GM12891 (cell line): ENCODE results near the gene EXOC4.

Source experiments
- PAX5 ChIP-seq: IDR thresholded peaks from 2 replicates; pipeline ENCODE4 v1.6.1; 2011; ENCODE audit warnings: low read length, moderate library complexity, mild to moderate bottlenecking; ENCODE audit not compliant: insufficient read depth, severe bottlenecking
- POLR2A ChIP-seq: IDR thresholded peaks from 2 replicates; pipeline ENCODE4 v1.6.1; 2011; ENCODE audit warnings: low read depth, low read length, control low read depth
- POLR2AphosphoS5 ChIP-seq: IDR thresholded peaks from 2 replicates; pipeline ENCODE4 v1.6.1; 2011; ENCODE audit warnings: low read depth, low read length, control low read depth
- POU2F2 ChIP-seq: IDR thresholded peaks from 2 replicates; pipeline ENCODE4 v1.6.1; 2011; ENCODE audit warnings: low read depth, mild to moderate bottlenecking, control low read depth, low read length, moderate library complexity
- TAF1 ChIP-seq: IDR thresholded peaks from 2 replicates; pipeline ENCODE4 v1.6.1; 2011; ENCODE audit warnings: low read depth, low read length, control low read depth

- TF ChIP-seq TAF1 (no peak), POLR2A (no peak), PAX5 (no peak), POU2F2 (no peak), POLR2AphosphoS5 (no peak)
Measured at GRCh38 chr7:134056816-134057215, 803.9 kb downstream of the EXOC4 start.
